Heart left ventricle (tissue), 13 donors: ENCODE results near the gene NELFCD.
"Not testable (repeated sequence)": the region's sequence is repeated elsewhere in the genome, so short reads cannot be mapped to it uniquely, and the experiment has no call there.

ENCODE experiments used
- POLR2A ChIP-seq, 2 donors: fragments of 450-650 bp; IDR thresholded peaks; one replicate each; pipeline ENCODE4 v1.6.1; 2017; ENCODE audit warnings: antibody characterized with exemption in 2 of 2, mild to moderate bottlenecking in 2 of 2, moderate library complexity in 2 of 2
- TF ChIP-seq, protein P1 (sequence below), 12 donors: fragments of 200-600 bp; sonication (generic) in 4 of 12; IDR thresholded peaks; one replicate each; pipeline versions ENCODE4 v1.5.0 to v1.8.0; 2018 to 2022; ENCODE audit warnings: antibody characterized with exemption in 12 of 12, mild to moderate bottlenecking in 5 of 12
- donor health status: ischemic (EF 13 %, LVEDD 7.1; RV severe dilation, severe dysfunction).
- donor health status: DM: no; HTN: yes; CAD: no.
- donor health status: DM: no; HTN: no; CAD: no.
- donor health status: ischemic (EF 25% LVEDD 6.9; RV normal size, moderate dysfunction).
- donor health status: ischemic (EF 25% LVEDD 5.7; RV mildly dilated, moderate dysfunction).
- donor health status: ischemic (EF 35%, LVEDD 5.7; RV mildly dilated, moderate dysfunction).
- donor health status: nonischemic (EF 11% LVEDD 7.7; RV severe dilation, severe dysfunction).
- donor health status: DM: yes; HTN: yes; CAD: no.
- donor health status: PGD.
- donor health status: ischemic (EF 29% LVEDD 5.4; RV normal size, mild dysfunction).
- donor health status: nonischemic (EF 23%, LVEDD 6.1; RV moderate dilation, normal function).

- TF ChIP-seq, protein P1, sequence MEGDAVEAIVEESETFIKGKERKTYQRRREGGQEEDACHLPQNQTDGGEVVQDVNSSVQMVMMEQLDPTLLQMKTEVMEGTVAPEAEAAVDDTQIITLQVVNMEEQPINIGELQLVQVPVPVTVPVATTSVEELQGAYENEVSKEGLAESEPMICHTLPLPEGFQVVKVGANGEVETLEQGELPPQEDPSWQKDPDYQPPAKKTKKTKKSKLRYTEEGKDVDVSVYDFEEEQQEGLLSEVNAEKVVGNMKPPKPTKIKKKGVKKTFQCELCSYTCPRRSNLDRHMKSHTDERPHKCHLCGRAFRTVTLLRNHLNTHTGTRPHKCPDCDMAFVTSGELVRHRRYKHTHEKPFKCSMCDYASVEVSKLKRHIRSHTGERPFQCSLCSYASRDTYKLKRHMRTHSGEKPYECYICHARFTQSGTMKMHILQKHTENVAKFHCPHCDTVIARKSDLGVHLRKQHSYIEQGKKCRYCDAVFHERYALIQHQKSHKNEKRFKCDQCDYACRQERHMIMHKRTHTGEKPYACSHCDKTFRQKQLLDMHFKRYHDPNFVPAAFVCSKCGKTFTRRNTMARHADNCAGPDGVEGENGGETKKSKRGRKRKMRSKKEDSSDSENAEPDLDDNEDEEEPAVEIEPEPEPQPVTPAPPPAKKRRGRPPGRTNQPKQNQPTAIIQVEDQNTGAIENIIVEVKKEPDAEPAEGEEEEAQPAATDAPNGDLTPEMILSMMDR (IDR thresholded peaks at IDR 0.05), result not testable (repeated sequence)
- TF ChIP-seq POLR2A (IDR thresholded peaks at IDR 0.05), result not testable (repeated sequence)
These were observed 33.2 kb upstream of the NELFCD start for GRCh38 chr20:58947797-58948388.
